ENCODE measurements around the gene TPRG1.

DNA sequence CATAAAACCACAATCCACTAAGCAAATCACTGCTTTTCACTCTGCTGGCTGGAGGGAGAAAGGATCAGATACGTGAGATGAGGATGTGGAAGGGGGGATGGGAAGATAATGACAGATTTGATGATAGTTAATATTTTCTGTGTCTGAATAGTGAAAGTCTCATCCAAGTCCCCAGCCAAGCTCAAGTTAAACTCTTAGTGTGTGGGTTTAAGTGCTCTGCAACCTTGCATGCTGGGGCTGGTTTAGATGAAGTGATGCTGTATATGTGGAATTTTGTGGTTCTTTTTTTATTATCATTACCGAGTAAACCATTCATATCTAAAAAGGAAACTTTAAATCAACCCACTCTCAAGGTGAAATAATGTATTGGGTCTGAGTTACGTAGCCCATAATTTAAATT lies 111.0 kb downstream of the TPRG1 start:
- TF ChIP-seq, protein P1, sequence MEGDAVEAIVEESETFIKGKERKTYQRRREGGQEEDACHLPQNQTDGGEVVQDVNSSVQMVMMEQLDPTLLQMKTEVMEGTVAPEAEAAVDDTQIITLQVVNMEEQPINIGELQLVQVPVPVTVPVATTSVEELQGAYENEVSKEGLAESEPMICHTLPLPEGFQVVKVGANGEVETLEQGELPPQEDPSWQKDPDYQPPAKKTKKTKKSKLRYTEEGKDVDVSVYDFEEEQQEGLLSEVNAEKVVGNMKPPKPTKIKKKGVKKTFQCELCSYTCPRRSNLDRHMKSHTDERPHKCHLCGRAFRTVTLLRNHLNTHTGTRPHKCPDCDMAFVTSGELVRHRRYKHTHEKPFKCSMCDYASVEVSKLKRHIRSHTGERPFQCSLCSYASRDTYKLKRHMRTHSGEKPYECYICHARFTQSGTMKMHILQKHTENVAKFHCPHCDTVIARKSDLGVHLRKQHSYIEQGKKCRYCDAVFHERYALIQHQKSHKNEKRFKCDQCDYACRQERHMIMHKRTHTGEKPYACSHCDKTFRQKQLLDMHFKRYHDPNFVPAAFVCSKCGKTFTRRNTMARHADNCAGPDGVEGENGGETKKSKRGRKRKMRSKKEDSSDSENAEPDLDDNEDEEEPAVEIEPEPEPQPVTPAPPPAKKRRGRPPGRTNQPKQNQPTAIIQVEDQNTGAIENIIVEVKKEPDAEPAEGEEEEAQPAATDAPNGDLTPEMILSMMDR (conservative IDR thresholded peaks at IDR 0.05; ENCODE audit: low read depth, low read length) = no peak
- TF ChIP-seq EZH2 (IDR thresholded peaks at IDR 0.05; ENCODE audit: borderline replicate concordance, low read depth, low read length, poor library complexity, severe bottlenecking) = no peak

Measured in A673 (cell line).